Psoas muscle (tissue), 8 donors: ENCODE results near the gene TMEM17. TPM values are rescaled to one million over a fixed set of nuclear protein-coding genes. Genes with fewer than 3 reads are reported as not detected.

Experiments
- ATAC-seq, 4 donors: fragments of 200-7000 bp; cut with Tn5 transposase; one replicate each; pipeline ENCODE4 v1.9.1; 2020; ENCODE audit warnings: moderate library complexity in 3 of 4, mild to moderate bottlenecking in 2 of 4
- DNase-seq, 2 donors: peaks; one replicate each; pipeline ENCODE4 v3.0.0-alpha.2; 2020
- H3K27ac ChIP-seq: fragments of 200-600 bp; one replicate; pipeline ENCODE4 v1.8.0; 2022
- H3K27me3 ChIP-seq, 3 donors: fragments of 200-600 bp in 1 of 3; one replicate each; pipeline versions ENCODE4 v1.6.1 to v1.8.0; 2013 to 2022; ENCODE audit warnings: low read length in 2 of 3, mild to moderate bottlenecking in 2 of 3, moderate library complexity in 1 of 3; ENCODE audit not compliant: insufficient read depth in 3 of 3
- H3K36me3 ChIP-seq, 2 donors: fragments of 200-600 bp in 1 of 2; one replicate each; pipeline versions ENCODE4 v1.6.1 to v1.8.0; 2013 to 2022; ENCODE audit warnings: low read depth in 1 of 2, mild to moderate bottlenecking in 1 of 2, moderate library complexity in 1 of 2; ENCODE audit not compliant: insufficient read depth in 1 of 2
- H3K4me1 ChIP-seq: fragments of 200-600 bp; one replicate; pipeline ENCODE4 v1.8.0; 2022
- H3K4me3 ChIP-seq: fragments of 200-600 bp; one replicate; pipeline ENCODE4 v1.8.0; 2022; ENCODE audit warnings: mild to moderate bottlenecking
- H3K9me3 ChIP-seq: fragments of 200-600 bp; one replicate; pipeline ENCODE4 v1.8.0; 2022
- CTCF ChIP-seq: fragments of 200-600 bp; IDR thresholded peaks from one replicate; pipeline ENCODE4 v1.8.0; 2022; ENCODE audit warnings: antibody characterized with exemption
- WGBS, 3 donors: extraction: QIAGEN DNeasy Blood & Tissue Kit; methylation state at CpG; one replicate each; pipeline versions ENCODE4 v1.1.6 to v1.1.7; 2013; 5-methylcytosine and 5-hydroxymethylcytosine counted together
- intact Hi-C, 2 donors: fragments of 100-400 bp; cut with DNase I; formaldehyde crosslinking; loops; one replicate each; pipeline versions ENCODE4 v1.11.0 to v1.14.2; 2022
- polyA plus RNA-seq, 3 donors: library from polyadenylated mRNA; stranded (reverse); fragments of 200-250 nt; gene quantifications; one replicate each; pipeline ENCODE4 v1.2.3, GENCODE V29; 2013
- total RNA-seq, 4 donors: library from RNA; stranded (reverse); fragmentation: NEBNext Ultra II Directional in 2 of 4; extraction: Animal tissue kit (Norgen Biotek cat#: 25700) in 2 of 4; gene quantifications; one replicate each; pipeline versions ENCODE4 v1.2.1 to v1.2.4, GENCODE V29; 2021 to 2023
- donor health status: healthy with polysubstance abuse.
- donor health status: DM: no; HTN: no; CAD: no; lungs with moderate emphysema.
- donor health status: Bipolar disorder and iron deficiency.
- donor health status: healthy.
- donor health status: DM: yes; HTN: yes; CAD: no.
- donor health status: DM: no; HTN: no; CAD: no.
- donor health status: DM: no; HTN: no; CAD: no.
- donor health status: DM: yes; HTN: yes; CAD: no.

TMEM17 gene
- total and polyA plus RNA-seq, 7 donors, result 0.44 to 1.1 (median 0.67) TPM

DNA sequence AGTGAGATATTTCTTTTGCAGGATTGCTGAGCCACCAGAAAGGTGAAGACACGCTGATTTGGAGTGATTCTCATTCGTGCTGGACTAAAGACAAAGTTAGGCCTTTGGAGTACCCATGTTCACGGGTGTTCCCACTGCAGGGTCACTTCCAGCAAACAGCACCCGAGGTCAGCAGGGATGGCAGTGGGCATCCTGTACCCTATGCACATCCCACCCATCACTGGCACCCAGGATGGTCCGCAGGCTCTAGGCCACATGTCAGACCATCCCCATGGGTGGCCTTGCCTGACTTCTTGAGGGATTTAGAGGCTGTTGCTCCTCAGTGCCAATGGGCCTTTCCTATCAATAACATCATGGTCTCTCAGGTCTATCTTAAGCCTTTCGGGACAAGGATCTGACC lies 39.3 kb upstream of the TMEM17 start:
- DNase-seq (no peak), ATAC-seq (no peak)
- Histone ChIP-seq H3K4me3 (no peak overlapping the region), H3K4me1 (no peaks in the 10 kb centered on the region), H3K27me3 (no peaks in the 10 kb centered on the region), H3K36me3 (no peaks in the 10 kb centered on the region), H3K27ac (no peak overlapping the region), H3K9me3 (no peaks in the 10 kb centered on the region)
- WGBS, 3 donors, result 92 to 93% (median 93%) methylated on average over 6 of the region's 6 CpGs
- intact Hi-C loops, result no loop called here
- TF ChIP-seq CTCF, result no peak

DNA sequence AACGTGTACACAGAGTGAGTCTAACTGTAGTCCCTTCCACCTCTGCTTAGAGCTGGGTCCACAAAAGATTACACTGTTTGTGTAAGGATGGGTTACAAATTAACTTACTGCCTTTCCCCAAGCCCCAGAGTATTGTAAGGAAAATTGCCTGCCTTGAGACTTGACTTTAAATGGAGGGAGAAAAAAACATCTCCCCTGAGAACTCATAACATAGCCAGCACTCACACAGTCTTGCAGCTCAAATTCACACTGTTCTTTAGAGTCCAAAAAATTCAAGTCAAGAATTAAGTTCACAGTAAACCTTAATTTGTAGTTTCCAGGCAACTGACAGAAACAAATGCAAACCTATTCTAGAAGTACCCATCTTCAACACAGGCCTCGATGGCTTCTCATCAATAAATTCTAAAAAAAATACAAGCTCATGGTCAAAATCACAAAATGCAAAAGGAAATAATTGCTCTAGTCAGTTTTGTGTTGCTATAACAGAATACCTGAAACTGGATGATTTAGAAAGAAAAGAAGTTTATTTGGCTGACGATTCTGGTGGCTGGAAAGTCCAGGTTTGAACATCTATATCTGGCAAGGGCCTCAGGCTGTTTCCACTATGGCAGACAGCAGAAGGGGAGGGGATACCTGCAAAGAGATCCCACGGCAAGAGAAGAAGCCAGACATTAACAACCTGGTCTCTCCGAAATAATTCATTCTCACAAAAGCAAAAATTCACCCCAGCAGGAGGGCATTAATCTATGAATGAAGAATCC lies 34.6 kb upstream of the TMEM17 start:
- no peaks in the 10 kb centered on the region for H3K27me3 ChIP-seq
- H3K9me3 ChIP-seq, result no peaks in the 10 kb centered on the region
- ATAC-seq (no peak), DNase-seq (no peak)
- 82 to 86% (median 86%) methylated on average over 5 of the region's 5 CpGs for WGBS, 3 donors
- no peaks in the 10 kb centered on the region for H3K4me1 ChIP-seq
- TF ChIP-seq CTCF, result no peak
- intact Hi-C loops, result no loop called here
- H3K27ac ChIP-seq, result no peak overlapping the region
- H3K36me3 ChIP-seq, result no peaks in the 10 kb centered on the region
- H3K4me3 ChIP-seq, result no peak overlapping the region

- ATAC-seq (no peak), DNase-seq (no peak)
- H3K36me3 ChIP-seq, result no peaks in the 10 kb centered on the region
- TF ChIP-seq CTCF, result no peak
- H3K4me3 ChIP-seq, result no peak overlapping the region
- intact Hi-C loops, result no loop called here
- no peaks in the 10 kb centered on the region for H3K4me1 ChIP-seq
- no peak overlapping the region for H3K27ac ChIP-seq
- H3K9me3 ChIP-seq, result no peaks in the 10 kb centered on the region
- H3K27me3 ChIP-seq, result no peaks in the 10 kb centered on the region
Observed at GRCh38 chr2:62539606-62540407, 33.8 kb upstream of the TMEM17 start.

DNA sequence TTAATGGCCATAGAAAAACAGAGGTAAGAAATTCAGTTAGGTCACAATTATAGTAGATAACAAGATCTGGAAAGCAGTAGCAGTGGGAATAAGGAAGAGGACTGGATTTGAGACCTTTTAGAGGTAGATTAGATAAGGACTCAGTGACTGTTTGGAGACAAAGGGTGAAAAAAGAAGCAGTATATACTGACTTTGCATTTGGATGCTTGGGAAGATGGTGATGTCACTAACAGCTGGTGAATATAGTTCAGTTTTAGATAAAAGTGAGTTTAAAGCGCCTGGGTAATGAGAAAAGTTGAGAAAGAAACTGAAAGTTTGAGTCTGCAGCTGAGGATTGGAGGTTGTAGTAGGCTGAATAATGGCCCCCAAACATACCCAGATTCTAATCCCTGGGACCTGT lies 32.8 kb upstream of the TMEM17 start:
- no peaks in the 10 kb centered on the region for H3K36me3 ChIP-seq
- ATAC-seq, result no peak
- no peak overlapping the region for H3K4me3 ChIP-seq
- H3K27ac ChIP-seq, result no peak overlapping the region
- no peaks in the 10 kb centered on the region for H3K9me3 ChIP-seq
- no peak for DNase-seq
- H3K4me1 ChIP-seq, result no peaks in the 10 kb centered on the region
- TF ChIP-seq CTCF, result no peak
- intact Hi-C loops, result no loop called here
- H3K27me3 ChIP-seq, result no peaks in the 10 kb centered on the region
- 89 to 96% (median 93%) methylated on average over 1 of the region's 1 CpG for WGBS, 3 donors
